Adrenal gland (tissue), 5 donors: ENCODE results near the gene COL4A1.

Experiments
- CTCF ChIP-seq, 6 experiments: fragments of 450-650 bp in 4 of 6; fragments of 200-600 bp in 2 of 6; sonication (generic) in 1 of 6; IDR thresholded peaks; 1 replicate in 5 of 6; 2 replicates in 1 of 6; pipeline versions ENCODE4 v1.5.1 to v1.8.0; 2016 to 2021; ENCODE audit warnings: antibody characterized with exemption in 6 of 6, mild to moderate bottlenecking in 2 of 6, moderate library complexity in 1 of 6
- POLR2A ChIP-seq, 2 donors: fragments of 450-650 bp; IDR thresholded peaks; one replicate each; pipeline ENCODE4 v1.6.1; 2017; ENCODE audit warnings: antibody characterized with exemption in 2 of 2, mild to moderate bottlenecking in 2 of 2, moderate library complexity in 1 of 2
- donor health status: DM: no; HTN: no; CAD: no.

- no peak for TF ChIP-seq CTCF (IDR thresholded peaks at IDR 0.05)
- no peak for TF ChIP-seq POLR2A (IDR thresholded peaks at IDR 0.05)
These were observed 152.5 kb downstream of the COL4A1 start for GRCh38 chr13:110154410-110154933.
